Colonic mucosa (tissue), 4 donors: ENCODE results near the gene CD82. TPM values are rescaled to one million over a fixed set of nuclear protein-coding genes. Genes with fewer than 3 reads are reported as not detected.

Source experiments
- DNase-seq: peaks from one replicate; pipeline ENCODE4 v3.0.0-alpha.2; 2020
- H3K27ac ChIP-seq: fragments of 200-600 bp; one replicate; pipeline ENCODE4 v1.8.0; 2021
- H3K27me3 ChIP-seq: fragments of 200-600 bp; one replicate; pipeline ENCODE4 v1.8.0; 2021
- H3K36me3 ChIP-seq: fragments of 200-600 bp; one replicate; pipeline ENCODE4 v1.8.0; 2021
- H3K4me1 ChIP-seq: fragments of 200-600 bp; one replicate; pipeline ENCODE4 v1.8.0; 2021; ENCODE audit warnings: mild to moderate bottlenecking
- H3K4me3 ChIP-seq: fragments of 200-600 bp; one replicate; pipeline ENCODE4 v1.8.0; 2021
- H3K9ac ChIP-seq, 2 donors: one replicate each; pipeline ENCODE4 v1.7.0; 2013; ENCODE audit warnings: control low read depth in 2 of 2, low read depth in 2 of 2, low read length in 2 of 2
- H3K9me3 ChIP-seq: fragments of 200-600 bp; one replicate; pipeline ENCODE4 v1.8.0; 2021
- intact Hi-C: fragments of 100-400 bp; cut with DNase I; formaldehyde crosslinking; loops from one replicate; pipeline ENCODE4 v1.14.1; 2022
- total RNA-seq, 2 donors: library from RNA; stranded (reverse); fragmentation: NEBNext Ultra II Directional in 1 of 2; extraction: Animal tissue kit (Norgen Biotek cat#: 25700) in 1 of 2; gene quantifications; one replicate each; pipeline ENCODE4 v1.2.1, GENCODE V29; 2021
- TF ChIP-seq, protein P1 (sequence below): fragments of 200-600 bp; IDR thresholded peaks from one replicate; pipeline ENCODE4 v1.8.0; 2022; ENCODE audit warnings: antibody characterized with exemption, mild to moderate bottlenecking
- donor health status: healthy.
- donor health status: DM: no; HTN: no; CAD: no.
- donor health status: DM: no; HTN: no; CAD: no.

CD82 gene
- total RNA-seq, 2 donors from 2014 or later, result 36.2 to 41.6 TPM

DNA sequence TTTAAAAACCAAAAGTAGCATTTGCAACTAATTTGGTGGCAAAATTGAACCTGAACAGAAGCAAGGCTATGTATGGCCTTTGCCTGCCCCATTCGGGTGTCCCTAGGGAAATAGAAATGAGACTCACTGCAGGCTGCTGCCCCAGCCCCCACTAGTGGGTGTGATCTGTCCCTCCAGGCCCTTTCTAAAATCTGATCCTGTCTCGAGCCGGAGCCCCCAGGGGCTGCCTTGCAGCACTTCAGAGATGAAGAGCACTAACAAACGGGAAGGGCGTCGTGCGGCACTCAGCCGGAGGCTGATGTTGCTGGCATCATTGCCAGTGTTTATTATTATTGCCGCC is 43.2 kb downstream of the CD82 start:
- intact Hi-C loops, result no loop called here
- H3K27ac ChIP-seq, result no peak overlapping the region
- no peak overlapping the region for H3K9ac ChIP-seq
- TF ChIP-seq, protein P1, sequence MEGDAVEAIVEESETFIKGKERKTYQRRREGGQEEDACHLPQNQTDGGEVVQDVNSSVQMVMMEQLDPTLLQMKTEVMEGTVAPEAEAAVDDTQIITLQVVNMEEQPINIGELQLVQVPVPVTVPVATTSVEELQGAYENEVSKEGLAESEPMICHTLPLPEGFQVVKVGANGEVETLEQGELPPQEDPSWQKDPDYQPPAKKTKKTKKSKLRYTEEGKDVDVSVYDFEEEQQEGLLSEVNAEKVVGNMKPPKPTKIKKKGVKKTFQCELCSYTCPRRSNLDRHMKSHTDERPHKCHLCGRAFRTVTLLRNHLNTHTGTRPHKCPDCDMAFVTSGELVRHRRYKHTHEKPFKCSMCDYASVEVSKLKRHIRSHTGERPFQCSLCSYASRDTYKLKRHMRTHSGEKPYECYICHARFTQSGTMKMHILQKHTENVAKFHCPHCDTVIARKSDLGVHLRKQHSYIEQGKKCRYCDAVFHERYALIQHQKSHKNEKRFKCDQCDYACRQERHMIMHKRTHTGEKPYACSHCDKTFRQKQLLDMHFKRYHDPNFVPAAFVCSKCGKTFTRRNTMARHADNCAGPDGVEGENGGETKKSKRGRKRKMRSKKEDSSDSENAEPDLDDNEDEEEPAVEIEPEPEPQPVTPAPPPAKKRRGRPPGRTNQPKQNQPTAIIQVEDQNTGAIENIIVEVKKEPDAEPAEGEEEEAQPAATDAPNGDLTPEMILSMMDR, result no peak
- no peaks in the 10 kb centered on the region for H3K9me3 ChIP-seq
- no peaks in the 10 kb centered on the region for H3K4me1 ChIP-seq
- H3K36me3 ChIP-seq, result no peaks in the 10 kb centered on the region
- no peak overlapping the region for H3K4me3 ChIP-seq
- no peaks in the 10 kb centered on the region for H3K27me3 ChIP-seq
- no peak for DNase-seq

DNA sequence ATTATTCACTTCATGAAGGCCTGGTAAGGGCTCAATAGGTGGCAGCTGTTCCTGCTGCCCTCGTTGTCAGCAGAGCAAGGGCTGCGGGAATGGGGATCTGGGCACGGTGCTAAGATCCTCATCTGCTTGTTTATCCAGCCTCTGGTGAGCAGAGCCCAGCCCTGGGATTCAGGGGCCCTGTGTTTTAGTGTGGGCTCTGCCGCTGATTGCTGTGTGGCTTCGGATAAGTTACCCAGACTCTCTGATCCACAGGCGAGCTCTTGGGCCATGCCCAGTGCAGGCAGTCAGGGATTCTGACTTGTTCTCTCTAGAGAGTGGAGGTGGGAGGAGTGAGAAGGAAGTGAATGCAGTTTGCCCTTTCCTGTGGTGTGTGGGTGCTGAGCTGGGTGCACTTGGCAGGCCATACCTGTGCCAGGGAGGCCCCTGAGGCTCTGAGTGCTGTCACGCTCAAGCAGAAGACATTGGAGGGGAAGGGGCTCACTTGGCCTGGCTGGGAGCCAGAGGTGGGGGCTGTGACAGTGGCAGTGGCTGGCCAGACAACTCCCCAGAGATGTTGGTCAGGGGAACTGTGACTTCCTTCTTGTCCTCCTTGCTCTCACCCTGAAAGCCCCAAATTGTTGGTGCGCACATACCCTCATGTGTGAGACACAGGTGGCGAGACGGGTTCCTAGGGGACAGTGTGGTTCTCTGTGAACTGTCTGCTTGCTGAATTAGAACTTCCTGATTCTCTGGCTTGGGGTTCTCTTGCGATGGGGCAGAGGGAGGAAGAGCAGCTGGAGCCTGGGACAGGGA is 43.7 kb downstream of the CD82 start:
- no peaks in the 10 kb centered on the region for H3K27me3 ChIP-seq
- intact Hi-C loops, result no loop called here
- no peak overlapping the region for H3K9ac ChIP-seq
- DNase-seq, result no peak
- no peaks in the 10 kb centered on the region for H3K9me3 ChIP-seq
- H3K4me1 ChIP-seq, result no peaks in the 10 kb centered on the region
- TF ChIP-seq, protein P1, result no peak
- H3K36me3 ChIP-seq, result no peaks in the 10 kb centered on the region
- no peak overlapping the region for H3K4me3 ChIP-seq
- no peak overlapping the region for H3K27ac ChIP-seq

DNA sequence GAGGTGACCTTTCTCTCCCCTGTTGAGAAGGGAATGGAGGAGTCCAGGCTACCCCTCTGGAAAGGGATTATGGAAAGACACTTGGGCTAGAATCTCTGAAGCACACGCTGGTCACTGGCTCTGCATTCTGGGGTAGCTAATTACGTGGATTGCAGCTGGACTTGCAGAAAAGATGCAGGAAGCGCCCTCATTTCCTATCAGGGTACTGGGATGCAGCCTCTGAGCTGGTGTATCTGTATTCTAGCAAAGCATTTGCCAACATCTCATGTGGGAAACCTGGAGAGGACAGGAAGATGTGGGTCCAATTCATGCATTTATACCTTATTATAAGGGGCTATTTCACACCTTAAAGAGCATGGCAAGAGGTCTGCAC is 44.3 kb downstream of the CD82 start:
- H3K9me3 ChIP-seq, result no peaks in the 10 kb centered on the region
- no peak overlapping the region for H3K9ac ChIP-seq
- no peaks in the 10 kb centered on the region for H3K4me1 ChIP-seq
- H3K27ac ChIP-seq, result no peak overlapping the region
- no peaks in the 10 kb centered on the region for H3K27me3 ChIP-seq
- no peaks in the 10 kb centered on the region for H3K36me3 ChIP-seq
- no peak overlapping the region for H3K4me3 ChIP-seq
- intact Hi-C loops, result loop anchor here (10.0 kb wide), 1 partner anchor 305 kb away; no protein-coding TSS in a partner anchor
- DNase-seq, result no peak
- TF ChIP-seq, protein P1, result no peak

DNA sequence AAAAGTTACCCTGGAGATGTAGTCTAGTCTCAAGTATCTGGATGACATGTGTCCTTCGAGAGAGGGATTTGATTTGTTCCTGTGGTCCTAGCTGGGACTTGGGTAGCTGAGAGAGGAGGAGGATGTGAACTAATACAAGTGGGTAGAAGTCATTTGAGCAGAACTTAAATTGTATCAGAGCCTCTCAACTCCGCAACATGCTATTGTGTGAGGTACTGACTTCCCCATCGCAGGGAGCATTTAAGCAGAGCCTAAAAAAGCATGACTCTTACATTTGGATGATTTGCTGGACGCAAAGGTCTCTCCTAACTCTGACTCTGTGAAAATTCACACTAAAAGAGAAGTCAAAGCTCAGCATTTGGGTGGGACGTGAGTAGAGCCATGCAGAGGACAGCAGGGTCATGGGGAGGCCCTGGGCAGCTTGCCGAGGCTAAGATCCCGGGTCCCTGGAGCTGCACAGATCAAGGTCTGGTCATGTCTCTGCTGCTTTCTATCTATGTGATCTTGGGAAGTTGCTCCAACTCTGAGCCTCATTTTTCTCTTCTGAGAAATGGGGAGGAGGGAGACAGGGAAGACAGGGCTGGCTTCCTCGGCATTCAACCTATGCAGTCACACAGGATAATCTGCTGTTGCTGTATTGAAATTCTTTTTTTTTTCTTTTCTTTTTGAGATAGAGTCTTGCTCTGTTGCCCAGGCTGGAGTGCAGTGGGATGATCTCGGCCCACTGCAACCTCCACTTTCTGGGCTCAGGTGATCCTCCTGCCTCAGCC is 44.9 kb downstream of the CD82 start:
- no peaks in the 10 kb centered on the region for H3K4me1 ChIP-seq
- no peak for DNase-seq
- TF ChIP-seq, protein P1, result no peak
- no peak overlapping the region for H3K4me3 ChIP-seq
- H3K9me3 ChIP-seq, result no peaks in the 10 kb centered on the region
- no peak overlapping the region for H3K9ac ChIP-seq
- H3K36me3 ChIP-seq, result no peaks in the 10 kb centered on the region
- H3K27me3 ChIP-seq, result no peaks in the 10 kb centered on the region
- intact Hi-C loops, result loop anchor here (10.0 kb wide), 1 partner anchor 306 kb away; no protein-coding TSS in a partner anchor
- H3K27ac ChIP-seq, result no peak overlapping the region

DNA sequence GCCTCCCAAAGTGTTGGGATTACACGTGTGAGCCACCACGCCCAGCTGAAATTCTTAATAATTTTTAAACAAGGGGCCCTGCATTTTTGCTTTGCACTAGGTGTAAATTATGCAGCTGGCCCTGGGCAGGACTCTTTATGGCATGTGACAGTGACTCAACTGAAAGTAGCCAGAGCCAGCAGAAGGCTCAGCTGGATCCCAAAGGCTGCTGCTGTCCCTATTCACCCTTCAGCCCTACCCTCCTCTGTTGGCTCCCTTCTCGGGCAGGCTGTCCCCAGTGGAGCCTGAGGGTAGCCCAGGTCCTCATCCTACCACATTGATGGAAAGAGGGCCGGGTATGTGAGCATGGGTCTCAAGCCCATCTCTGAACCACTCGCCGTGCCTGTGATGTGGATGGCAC is 45.6 kb downstream of the CD82 start:
- H3K9me3 ChIP-seq, result no peaks in the 10 kb centered on the region
- H3K4me3 ChIP-seq, result no peak overlapping the region
- intact Hi-C loops, result loop anchor here (10.0 kb wide), 1 partner anchor 306 kb away; no protein-coding TSS in a partner anchor
- no peak for DNase-seq
- no peak overlapping the region for H3K9ac ChIP-seq
- H3K27ac ChIP-seq, result no peak overlapping the region
- no peaks in the 10 kb centered on the region for H3K4me1 ChIP-seq
- H3K36me3 ChIP-seq, result no peaks in the 10 kb centered on the region
- no peaks in the 10 kb centered on the region for H3K27me3 ChIP-seq
- TF ChIP-seq, protein P1, result no peak
